G401.6 (cell line): ENCODE measurements around the gene SFXN5.
"Not testable (repeated sequence)": the region's sequence is repeated elsewhere in the genome, so short reads cannot be mapped to it uniquely, and the experiment has no call there.

Source experiments
- FAIRE-seq: peaks from 2 replicates; lab custom pipeline; 2012; peaks lifted over from hg19 to GRCh38; lab: Jason Lieb, UNC

The SFXN5 gene

GRCh38 chr2:72921088-72921851, 150.2 kb downstream of the SFXN5 start:
- no peak for FAIRE-seq

- FAIRE-seq: no peak
These were observed 151.0 kb downstream of the SFXN5 start for GRCh38 chr2:72920318-72921087.

DNA sequence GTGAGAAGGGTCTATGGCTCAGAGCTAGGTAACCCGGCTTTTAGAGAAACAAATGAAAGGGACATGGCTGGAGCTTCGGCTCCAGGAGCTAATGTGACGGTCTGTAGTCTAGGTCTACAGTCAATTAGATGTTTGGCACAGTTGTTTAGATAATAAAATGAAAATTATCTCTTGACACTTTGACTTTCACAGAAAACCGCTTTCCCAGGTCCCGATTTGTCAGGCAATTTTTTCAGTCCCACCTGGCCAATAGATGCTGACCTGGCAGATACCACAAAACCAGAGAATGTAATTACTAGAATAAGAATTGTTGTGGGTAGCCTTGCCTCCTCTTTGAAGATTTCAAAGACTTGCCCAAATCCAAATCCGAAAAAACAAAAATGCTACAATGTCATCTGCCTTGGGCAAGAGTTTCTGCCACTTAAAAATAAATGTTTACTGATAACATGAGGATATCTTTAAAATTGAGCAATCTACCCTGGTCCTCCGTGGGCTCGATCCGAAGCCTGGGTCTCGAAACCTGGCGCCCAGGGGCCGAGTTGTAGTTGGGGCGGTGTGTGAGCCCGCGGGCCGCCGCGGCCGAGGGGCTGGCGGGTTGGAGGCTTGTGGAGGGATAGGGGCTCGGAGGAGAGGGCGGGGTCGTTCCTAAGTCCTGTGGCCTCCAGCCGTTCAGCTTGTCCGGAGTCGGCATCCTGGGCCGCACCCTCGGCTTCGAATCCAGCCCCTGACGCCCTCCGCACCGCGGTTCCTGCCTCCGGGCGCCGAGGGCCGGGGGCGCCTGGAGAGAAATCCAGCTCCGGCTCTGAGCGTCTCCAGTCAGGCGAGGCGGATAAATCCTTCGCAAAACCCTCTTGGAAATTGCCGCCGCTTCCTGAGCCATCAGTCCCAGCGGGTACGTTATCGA, 151.8 kb downstream of the SFXN5 start:
- no peak for FAIRE-seq

- no peak for FAIRE-seq
These were observed 153.5 kb downstream of the SFXN5 start for GRCh38 chr2:72917877-72918553.

- no peak for FAIRE-seq
These were observed 154.2 kb downstream of the SFXN5 start, which contains the start of gene EMX1 for GRCh38 chr2:72917138-72917876. Gene EMX1, plus strand, starts transcription at chr2:72917519. Its CDS starts 334 bp downstream, at chr2:72917853.

DNA sequence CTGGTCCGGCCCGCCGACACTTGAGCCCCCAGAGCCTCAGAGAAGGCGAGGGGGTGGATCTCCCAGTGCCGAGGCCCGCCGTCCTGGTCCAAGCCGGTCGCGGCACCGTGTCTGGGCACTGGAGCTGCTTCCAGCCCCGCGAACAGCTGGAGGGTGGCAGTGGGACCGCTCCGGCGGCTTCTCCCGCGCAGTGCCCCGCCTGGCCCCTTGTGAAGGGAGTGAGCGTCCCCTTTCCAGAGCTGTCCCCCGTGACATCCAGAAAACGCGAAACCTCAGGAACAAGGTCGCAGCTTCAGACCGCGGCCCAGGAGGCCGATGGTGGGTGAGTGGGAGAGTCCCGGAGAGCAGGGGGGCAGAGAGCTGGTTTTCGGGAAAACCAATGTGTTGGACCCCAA, 154.8 kb downstream of the SFXN5 start:
- no peak for FAIRE-seq

GRCh38 chr2:72915907-72916742, 155.4 kb downstream of the SFXN5 start:
- no peak for FAIRE-seq

DNA sequence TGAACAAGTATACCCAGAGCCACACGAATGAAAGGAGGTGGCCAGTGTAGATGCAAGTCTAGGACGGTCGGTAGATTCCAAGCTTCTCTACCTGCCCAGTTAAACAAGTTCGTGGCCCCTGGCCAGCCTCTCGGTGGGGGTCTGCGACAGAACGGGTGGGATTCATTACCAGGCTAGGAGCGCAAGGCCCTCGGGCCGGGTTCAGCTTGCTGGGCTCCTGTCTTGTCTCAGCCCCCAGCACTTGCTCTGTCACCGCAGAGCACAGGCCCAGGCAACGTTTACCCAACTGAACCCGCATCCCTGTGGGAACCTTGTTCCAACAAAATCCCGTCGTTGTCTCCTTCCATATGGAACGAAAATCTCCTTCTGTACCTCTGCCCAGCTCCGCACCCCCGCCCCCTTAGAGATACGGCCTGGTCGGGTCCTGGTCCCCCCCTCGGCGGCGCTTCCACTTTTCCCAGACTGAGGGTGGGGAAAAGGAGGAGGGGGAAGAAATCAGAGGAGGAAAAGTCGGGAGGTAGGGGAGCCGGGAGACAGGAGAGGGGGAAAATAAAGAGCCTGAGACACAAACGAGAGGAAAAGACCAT, 156.1 kb downstream of the SFXN5 start:
- no peak for FAIRE-seq

DNA sequence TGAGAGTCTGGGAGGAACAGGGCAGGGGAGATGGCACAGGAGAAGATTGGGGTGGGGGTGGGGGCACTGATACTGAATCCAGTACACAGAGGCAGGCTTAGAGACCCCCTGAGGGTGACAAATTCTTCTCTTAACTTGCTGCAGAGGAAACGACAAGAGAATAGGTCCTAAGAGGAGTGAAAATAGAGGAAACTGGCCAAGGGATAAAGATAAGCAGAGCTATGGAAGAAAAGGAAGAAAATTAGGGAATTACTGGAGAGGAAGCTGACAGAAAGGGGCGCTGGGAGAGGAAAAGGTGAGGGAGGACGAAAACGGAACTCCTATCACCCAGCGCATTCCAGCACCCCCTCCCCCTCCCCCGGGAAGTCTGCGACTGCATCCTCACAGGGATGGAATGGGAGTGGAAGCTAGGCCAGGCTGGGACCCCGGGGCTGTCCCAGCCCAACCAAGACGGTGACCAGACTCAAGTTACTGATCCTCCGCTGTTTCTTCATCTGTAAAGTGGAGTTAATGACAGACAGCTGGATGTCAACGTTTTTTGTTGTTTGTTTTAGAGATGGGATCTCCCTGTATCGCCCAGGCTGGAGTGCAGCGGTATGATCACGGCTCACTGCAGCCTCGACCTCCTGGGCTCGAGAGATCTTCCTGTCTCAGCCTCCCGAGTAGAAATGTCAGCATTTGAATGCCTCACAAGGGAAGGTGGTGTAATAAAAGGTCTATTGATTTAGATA, 156.8 kb downstream of the SFXN5 start:
- no peak for FAIRE-seq

GRCh38 chr2:72914206-72914559, 157.3 kb downstream of the SFXN5 start:
- no peak for FAIRE-seq

DNA sequence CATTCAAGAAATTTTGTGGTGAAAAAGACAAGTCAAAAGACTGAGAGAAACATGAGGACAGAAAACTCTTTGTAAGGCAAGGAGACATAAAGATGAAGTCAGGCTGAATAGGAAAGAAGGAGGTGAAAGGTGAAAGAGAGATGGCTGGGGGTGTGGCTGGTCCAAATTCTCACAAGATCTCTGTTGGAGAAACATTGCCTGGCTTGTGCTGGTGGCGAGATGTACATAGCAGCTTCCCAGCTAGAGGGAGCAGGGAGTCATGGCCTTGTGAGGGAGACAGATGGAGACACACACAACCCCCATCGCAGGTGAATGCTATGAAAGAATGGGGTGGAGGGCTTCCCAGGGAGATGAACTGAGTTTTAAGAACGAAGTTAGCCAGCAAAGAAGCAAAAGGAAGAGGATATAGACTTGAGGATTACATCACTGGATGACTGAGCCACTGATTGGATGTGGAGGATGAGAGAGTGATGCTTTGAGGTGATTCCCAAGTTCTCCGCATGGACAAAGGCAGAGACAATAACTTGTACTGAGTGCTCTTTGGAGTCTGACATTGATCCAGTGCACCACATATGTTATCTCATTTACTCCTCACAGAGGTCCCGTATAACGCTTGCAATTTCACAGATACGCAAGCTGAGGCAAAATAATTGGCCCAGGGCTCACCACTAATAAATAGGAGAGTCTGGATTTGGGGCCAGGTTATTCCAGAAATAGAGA, 157.9 kb downstream of the SFXN5 start:
- no peak for FAIRE-seq

DNA sequence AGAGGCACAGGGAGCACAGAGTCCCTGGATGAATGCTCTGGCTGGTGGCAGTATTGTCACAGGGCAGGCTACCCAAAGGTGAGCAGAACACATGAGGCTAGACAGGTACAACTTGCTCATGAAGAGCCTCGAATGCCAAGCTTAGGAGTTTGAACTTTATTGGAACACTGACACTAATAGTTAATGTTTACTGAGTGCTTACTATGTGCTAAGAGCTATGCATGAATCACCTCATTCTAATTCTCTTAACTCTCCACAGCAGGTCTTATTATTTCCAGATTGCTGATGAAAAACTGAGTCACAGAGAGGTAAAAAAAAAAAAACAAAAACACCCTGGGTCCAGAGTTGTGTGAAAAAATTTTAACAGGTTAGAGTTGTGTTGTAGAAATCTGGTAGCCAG, 160.3 kb downstream of the SFXN5 start:
- FAIRE-seq: no peak

DNA sequence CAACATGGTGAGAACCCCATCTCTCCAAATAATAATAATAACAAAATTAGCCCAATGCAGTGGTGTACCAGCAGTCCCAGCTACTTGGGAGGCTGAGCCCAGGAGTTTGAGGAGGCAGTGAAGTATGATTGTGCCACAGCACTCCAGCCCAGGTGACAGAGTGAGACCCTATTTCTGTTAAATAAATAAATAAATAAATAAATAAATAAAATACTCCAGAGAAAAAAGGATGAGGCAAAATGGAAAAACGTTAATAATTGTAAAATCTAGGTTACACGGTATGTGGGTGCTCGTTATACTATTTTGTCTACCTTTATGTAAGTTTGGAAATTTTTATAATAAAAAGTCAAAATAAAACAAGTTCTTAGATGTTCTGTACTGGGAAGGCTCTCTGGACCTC, 162.8 kb downstream of the SFXN5 start:
- FAIRE-seq: no peak

- FAIRE-seq: not testable (repeated sequence)
These were observed 164.1 kb downstream of the SFXN5 start for GRCh38 chr2:72907369-72907768.

DNA sequence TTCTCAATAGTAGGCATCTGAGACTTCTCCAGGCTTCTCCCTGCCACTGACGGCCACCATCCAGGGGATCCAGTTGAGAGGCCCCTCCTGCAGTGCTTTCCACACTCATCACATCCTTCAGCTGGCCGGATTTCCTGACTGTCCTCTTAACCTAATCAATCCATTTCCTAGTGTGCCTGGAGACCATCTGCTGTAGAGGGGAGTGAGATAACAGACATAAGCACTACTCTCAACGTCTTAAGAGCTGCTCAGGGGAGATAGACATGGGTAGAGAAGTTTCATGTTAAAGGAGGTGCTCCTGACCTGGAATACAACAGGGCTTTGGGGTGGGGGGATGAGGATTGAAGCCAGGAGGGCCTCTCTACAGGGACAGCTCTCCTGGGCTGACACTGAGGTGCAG, 170.1 kb downstream of the SFXN5 start:
- FAIRE-seq: no peak

- no peak for FAIRE-seq
These were observed 171.2 kb downstream of the SFXN5 start for GRCh38 chr2:72900191-72900825.

DNA sequence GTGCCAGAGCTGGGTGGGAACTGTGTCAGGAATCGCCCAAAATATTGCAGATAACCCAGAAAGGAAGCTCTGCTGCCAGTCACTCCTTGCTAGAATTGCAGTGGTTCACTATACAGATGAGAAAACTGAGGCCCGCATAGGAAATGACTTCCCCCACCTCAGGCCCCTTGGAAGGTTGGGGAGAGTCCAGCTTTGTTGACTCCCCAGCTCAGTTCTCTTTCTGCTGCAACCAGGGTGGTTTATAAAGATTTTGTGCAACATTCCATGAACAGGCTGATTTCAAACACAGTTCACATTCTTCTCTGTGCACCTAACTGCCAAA, 173.0 kb downstream of the SFXN5 start:
- FAIRE-seq: no peak
